HL-60 (cell line): ENCODE results near the gene HAPLN1.

ENCODE experiments used
- POLR2AphosphoS5 ChIP-seq: IDR thresholded peaks from 2 replicates; pipeline ENCODE4 v1.6.1; 2012; ENCODE audit warnings: low read depth
- SPI1 ChIP-seq: IDR thresholded peaks from 2 replicates; pipeline ENCODE4 v1.6.1; 2012; ENCODE audit warnings: low read depth, mild to moderate bottlenecking, borderline replicate concordance
- TF ChIP-seq, protein P1 (sequence below): IDR thresholded peaks from one replicate; pipeline ENCODE4 v1.5.1; 2011; ENCODE audit warnings: low read length, control low read depth, inconsistent platforms; ENCODE audit not compliant: insufficient read depth
- TF ChIP-seq, protein P2 (sequence below): IDR thresholded peaks from 2 replicates; pipeline ENCODE4 v1.6.1; 2012; ENCODE audit warnings: low read depth; ENCODE audit not compliant: insufficient replicate concordance

DNA sequence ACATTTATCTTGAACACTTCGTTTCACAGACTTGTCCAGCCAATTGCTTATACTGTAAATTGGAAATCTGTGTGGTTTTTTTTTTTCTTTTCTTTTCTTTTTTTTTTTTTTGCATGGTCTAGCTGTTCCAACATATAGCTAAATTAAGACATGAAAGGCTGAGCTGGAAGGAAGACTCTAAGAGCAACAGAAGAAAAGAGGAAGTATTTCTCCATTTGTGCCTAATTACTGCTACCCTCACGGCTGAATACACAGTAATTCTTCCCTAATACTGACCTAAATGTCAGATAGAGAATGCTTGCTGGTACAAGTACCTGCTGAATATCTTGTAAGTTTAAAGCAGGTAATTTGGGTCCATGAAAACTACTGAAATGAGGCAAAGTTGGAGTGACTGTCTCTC, 11.0 kb upstream of the HAPLN1 start:
- TF ChIP-seq, protein P1, sequence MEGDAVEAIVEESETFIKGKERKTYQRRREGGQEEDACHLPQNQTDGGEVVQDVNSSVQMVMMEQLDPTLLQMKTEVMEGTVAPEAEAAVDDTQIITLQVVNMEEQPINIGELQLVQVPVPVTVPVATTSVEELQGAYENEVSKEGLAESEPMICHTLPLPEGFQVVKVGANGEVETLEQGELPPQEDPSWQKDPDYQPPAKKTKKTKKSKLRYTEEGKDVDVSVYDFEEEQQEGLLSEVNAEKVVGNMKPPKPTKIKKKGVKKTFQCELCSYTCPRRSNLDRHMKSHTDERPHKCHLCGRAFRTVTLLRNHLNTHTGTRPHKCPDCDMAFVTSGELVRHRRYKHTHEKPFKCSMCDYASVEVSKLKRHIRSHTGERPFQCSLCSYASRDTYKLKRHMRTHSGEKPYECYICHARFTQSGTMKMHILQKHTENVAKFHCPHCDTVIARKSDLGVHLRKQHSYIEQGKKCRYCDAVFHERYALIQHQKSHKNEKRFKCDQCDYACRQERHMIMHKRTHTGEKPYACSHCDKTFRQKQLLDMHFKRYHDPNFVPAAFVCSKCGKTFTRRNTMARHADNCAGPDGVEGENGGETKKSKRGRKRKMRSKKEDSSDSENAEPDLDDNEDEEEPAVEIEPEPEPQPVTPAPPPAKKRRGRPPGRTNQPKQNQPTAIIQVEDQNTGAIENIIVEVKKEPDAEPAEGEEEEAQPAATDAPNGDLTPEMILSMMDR = no peak
- TF ChIP-seq, protein P2, sequence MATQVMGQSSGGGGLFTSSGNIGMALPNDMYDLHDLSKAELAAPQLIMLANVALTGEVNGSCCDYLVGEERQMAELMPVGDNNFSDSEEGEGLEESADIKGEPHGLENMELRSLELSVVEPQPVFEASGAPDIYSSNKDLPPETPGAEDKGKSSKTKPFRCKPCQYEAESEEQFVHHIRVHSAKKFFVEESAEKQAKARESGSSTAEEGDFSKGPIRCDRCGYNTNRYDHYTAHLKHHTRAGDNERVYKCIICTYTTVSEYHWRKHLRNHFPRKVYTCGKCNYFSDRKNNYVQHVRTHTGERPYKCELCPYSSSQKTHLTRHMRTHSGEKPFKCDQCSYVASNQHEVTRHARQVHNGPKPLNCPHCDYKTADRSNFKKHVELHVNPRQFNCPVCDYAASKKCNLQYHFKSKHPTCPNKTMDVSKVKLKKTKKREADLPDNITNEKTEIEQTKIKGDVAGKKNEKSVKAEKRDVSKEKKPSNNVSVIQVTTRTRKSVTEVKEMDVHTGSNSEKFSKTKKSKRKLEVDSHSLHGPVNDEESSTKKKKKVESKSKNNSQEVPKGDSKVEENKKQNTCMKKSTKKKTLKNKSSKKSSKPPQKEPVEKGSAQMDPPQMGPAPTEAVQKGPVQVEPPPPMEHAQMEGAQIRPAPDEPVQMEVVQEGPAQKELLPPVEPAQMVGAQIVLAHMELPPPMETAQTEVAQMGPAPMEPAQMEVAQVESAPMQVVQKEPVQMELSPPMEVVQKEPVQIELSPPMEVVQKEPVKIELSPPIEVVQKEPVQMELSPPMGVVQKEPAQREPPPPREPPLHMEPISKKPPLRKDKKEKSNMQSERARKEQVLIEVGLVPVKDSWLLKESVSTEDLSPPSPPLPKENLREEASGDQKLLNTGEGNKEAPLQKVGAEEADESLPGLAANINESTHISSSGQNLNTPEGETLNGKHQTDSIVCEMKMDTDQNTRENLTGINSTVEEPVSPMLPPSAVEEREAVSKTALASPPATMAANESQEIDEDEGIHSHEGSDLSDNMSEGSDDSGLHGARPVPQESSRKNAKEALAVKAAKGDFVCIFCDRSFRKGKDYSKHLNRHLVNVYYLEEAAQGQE = no peak
- TF ChIP-seq POLR2AphosphoS5 = no peak
- no peak for TF ChIP-seq SPI1
